GM21381 (cell line): Measurements from ENCODE around the gene CEP112.
"Not testable (repeated sequence)": the region's sequence is repeated elsewhere in the genome, so short reads cannot be mapped to it uniquely, and the experiment has no call there.

Experiments used
- ATAC-seq: cut with Tn5 transposase; IDR thresholded peaks from one replicate; pipeline ENCODE4 v1.9.1; 2021; ENCODE audit warnings: mild to moderate bottlenecking, moderate library complexity; ENCODE audit not compliant: unreplicated experiment

The CEP112 gene

DNA sequence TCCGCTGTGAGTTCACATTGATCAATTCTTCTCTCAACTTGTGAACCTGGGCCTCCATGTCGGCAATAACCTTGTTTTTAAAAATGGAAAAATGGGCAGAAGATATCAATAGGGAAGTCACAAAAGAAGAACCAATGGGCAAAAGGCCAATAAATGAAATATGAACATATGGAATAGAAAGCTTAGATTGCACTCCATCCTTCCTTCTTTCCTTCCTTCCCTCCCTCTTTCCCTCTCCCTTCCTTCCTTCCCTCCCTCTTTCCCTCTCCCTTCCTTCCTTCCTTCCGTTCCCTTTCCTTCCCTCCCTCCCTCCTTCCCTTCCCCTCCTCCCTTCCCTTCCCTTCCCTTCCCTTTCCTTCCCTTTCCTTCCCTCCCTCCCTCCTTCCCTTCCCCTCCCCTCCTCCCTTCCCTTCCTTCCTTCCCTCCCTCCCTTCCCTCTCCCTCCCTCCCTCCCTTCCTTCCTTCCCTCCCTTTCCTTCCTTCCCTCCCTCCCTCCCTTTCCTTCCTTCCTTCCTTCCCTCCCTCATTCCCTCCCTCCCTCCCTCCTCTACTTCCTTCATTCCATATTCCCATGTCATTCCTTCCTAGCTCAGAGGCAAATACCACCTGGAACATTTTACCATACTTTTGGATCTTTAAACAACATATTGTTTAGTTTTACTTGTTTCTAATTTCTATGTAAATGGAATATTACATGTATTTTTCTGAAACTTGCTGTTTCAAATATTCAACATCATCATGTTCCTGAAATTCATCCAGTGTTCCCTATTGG is 339.8 kb downstream of the CEP112 start:
- ATAC-seq = no peak

- ATAC-seq = no peak
Measured at GRCh38 chr17:65850486-65850885, 341.4 kb downstream of the CEP112 start.

- ATAC-seq = no peak
Measured at GRCh38 chr17:65848751-65849150, 343.2 kb downstream of the CEP112 start.

DNA sequence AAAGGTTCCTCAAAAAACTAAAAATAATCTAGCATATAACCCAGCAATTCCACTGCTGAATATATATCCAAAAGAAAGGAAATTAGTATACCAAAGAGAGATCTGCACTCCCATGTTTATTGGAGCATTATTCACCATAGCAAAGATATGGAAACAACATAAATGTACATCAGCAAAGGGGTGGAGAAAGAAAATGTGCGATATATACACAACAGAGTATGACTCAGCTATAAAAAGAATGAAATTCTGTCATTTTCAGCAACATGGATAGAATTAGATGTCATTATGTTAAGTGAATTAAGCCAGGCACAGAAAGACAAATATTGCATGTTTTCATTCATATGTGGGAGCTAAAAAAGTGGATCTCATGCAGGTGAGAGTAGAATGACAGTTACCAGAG is 350.8 kb downstream of the CEP112 start:
- ATAC-seq = no peak

GRCh38 chr17:65837232-65837631 is 354.7 kb downstream of the CEP112 start:
- not testable (repeated sequence) for ATAC-seq

DNA sequence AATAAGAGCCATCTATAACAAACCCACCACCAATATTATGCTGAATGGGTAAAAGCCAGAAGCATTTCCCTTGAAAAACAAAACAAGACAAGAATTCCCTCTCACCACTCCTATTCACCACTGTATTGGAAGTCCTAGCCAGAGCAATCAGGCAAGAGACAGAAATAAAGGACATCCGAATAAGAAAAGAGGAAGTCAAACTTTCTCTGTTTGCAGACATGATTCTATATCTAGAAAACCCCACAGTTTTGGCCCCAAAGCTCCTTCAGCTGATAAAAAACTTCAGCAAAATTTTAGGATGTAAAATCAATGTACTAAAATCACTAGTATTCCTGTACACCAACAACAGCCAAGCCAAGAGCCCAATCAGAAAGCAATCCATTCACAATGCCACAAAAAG is 358.7 kb downstream of the CEP112 start:
- no peak for ATAC-seq

DNA sequence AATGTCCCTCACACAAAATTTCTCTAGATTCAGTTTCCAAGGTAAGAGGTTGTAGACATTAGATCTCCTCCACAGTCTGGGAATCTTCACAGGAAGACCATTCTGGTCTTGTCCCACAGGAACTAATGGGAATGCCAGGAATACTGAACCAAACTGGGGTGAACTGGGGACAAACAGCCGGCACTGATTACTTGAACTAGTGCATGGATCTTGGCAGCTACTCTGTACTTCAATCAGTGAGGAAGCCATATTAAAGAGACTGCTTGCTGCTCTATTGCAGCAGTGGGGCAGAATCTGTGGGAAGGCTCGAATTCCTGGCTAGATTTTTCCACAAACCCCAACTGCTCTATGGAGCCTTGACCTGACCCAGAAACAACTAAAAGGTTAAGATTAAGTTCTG is 361.6 kb downstream of the CEP112 start:
- no peak for ATAC-seq

GRCh38 chr17:65826577-65826976 is 365.4 kb downstream of the CEP112 start:
- ATAC-seq = not testable (repeated sequence)

- no peak for ATAC-seq
Measured at GRCh38 chr17:65824901-65825300, 367.0 kb downstream of the CEP112 start.

DNA sequence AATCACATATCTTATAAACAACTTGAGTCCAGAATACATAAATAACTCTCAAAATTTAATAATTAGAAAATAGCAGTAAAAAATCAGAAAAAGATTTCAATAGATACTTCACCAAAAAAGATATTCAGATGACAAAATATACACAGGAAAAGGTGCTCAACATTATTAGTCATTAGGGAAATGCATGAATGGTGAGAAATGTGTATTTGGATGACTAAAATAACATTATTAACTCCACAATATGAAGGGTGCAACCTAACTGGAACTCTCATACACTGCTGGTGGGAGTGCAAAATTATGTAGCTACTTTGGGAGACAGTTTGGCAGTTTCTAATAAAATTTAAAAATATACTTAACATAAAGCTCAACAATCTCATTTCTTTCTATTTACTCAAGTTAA is 368.2 kb downstream of the CEP112 start:
- no peak for ATAC-seq

DNA sequence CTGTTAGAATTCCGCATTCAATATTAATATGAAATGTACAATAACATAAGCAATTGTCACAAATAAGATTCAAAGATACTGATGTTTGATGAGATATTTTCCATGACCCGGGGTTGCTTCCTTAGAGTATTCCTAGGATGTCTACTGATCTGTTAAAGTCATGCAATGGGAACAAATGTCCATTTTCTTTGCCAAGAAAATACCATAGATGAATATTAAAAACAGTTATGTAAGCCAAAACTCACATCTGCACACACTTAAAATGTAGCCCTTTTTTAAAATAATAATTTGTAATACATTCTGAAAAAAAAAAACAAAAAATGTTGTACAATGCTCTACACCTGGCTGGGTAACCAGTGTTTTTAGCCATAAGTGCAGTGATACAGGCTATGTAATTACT is 371.1 kb downstream of the CEP112 start:
- ATAC-seq = no peak

GRCh38 chr17:65820306-65820705 is 371.6 kb downstream of the CEP112 start:
- no peak for ATAC-seq

GRCh38 chr17:65819810-65820209 is 372.1 kb downstream of the CEP112 start:
- no peak for ATAC-seq

GRCh38 chr17:65817951-65818350 is 374.0 kb downstream of the CEP112 start:
- ATAC-seq = no peak

DNA sequence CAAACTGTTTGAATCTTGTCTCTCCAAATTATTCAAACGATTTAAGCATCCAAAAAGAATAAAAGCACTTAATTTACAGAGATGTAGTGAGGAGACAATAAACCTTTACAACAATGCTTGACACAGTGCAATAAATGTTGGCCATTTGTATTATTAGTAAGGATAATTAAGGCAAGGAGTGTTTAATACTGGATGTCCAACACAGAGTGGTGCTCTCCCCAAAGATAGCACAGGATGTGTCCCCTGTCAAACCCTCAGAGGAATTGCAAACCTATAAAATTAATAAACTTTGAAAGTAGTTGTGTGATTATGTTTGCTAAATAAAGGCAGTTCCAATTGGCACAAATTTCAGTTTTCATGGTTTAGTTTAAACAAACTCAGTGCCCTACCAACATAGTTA is 377.5 kb downstream of the CEP112 start:
- no peak for ATAC-seq

DNA sequence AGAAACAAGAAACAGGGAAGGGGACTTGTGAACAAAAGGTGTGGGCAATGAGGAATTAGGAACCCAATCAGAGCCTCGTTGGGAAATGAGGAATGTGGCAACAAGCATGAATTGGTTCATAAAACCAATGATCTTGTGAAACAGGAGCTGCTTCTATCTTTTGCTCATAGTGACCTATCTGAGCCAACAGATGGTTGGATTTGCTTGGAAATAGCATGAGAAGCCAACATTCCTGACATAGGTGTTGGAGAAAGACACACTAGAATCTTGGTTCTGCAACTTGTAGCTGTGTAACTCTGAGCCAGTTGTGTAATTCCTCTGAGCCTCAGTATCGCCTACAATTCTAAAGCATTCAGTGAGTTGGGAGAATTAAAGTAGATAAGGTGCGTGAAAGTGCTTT is 378.6 kb downstream of the CEP112 start:
- ATAC-seq = no peak

DNA sequence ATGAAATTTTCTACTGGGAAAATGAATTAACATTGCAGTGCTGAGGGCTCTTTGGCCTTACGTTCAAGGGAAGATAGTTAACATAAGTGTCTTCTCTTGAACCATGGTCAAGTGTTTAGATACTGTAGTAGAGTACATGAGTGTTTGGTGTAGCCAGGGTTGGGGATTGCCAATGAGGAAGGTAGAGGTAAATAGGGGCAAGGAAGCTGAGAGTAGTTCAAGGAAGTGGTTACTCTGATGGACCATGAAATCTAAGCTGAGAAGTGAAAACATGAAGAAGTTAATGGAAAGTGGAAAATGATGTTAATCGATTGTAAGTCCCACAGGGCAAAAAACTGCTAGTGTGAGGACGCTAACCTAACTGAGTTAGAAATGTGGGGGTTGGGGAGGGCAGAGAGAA is 380.9 kb downstream of the CEP112 start:
- ATAC-seq = no peak

- ATAC-seq = no peak
Measured at GRCh38 chr17:65809366-65809765, 382.6 kb downstream of the CEP112 start.

- ATAC-seq = not testable (repeated sequence)
Measured at GRCh38 chr17:65808566-65808965, 383.4 kb downstream of the CEP112 start.

DNA sequence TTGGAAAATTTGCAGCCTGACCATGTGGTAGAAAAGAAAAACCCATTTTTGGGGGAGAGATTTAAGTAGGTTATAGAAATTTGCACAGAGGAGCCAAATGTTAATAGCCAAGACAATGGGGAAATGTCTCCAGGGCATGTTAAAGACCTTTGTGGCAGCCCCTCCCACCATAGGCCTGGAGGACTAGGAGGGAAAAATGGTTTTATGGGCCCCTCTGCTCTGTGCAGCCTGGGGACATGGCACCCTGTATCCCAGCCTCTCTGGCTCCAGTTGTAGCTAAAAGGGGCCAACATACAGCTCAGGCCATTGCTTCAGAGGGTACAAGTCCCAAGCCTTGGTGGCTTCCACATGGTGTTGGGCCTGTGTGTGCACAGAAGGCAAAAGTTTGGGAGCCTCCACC is 384.6 kb downstream of the CEP112 start:
- no peak for ATAC-seq

GRCh38 chr17:65801513-65801912 is 390.4 kb downstream of the CEP112 start:
- ATAC-seq = no peak

- no peak for ATAC-seq
Measured at GRCh38 chr17:65800655-65801054, 391.3 kb downstream of the CEP112 start.

DNA sequence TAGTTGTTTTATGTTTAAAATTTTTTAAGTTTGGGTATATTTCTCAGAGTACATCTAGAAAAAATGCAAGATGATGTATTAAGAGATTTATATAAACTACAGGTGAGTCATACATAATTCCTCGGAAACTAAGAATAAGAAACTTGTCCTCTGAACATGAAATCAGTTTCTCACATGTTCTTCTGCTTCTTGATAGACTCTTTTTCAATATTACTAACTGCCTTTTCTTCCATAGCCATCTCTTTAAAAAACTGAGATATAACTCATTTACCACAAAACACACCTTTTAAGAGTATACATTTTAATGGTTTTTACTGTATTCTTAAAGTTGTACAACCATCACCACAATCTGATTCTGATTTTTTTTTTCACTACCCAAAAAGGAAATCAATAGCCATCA is 392.1 kb downstream of the CEP112 start:
- ATAC-seq = no peak
